ENCODE measurements around the gene NKAIN1.

Gene NKAIN1

GRCh38 chr1:31248276-31248675 is 8.6 kb upstream of the NKAIN1 start:
- DNase-seq (ENCODE audit: low read depth): no peak
- H3K4me3 ChIP-seq (ENCODE audit: control insufficient read depth, low read depth, low read length): no peak overlapping the region
- TF ChIP-seq CTCF (conservative IDR thresholded peaks at IDR 0.05; ENCODE audit: control insufficient read depth, insufficient read depth, low read depth, low read length): no peak

- TF ChIP-seq CTCF (conservative IDR thresholded peaks at IDR 0.05; ENCODE audit: control insufficient read depth, insufficient read depth, low read depth, low read length): no peak
- peak; percentile 63 for DNase-seq (ENCODE audit: low read depth)
- H3K4me3 ChIP-seq (ENCODE audit: control insufficient read depth, low read depth, low read length): no peak overlapping the region
These were observed 4.6 kb upstream of the NKAIN1 start for GRCh38 chr1:31244326-31244725.

- DNase-seq (ENCODE audit: low read depth): peak; percentile 78
- no peak for TF ChIP-seq CTCF (conservative IDR thresholded peaks at IDR 0.05; ENCODE audit: control insufficient read depth, insufficient read depth, low read depth, low read length)
- no peak overlapping the region for H3K4me3 ChIP-seq (ENCODE audit: control insufficient read depth, low read depth, low read length)
These were observed 4.0 kb upstream of the NKAIN1 start for GRCh38 chr1:31243501-31244286.

- no peak overlapping the region for H3K4me3 ChIP-seq (ENCODE audit: control insufficient read depth, low read depth, low read length)
- DNase-seq (ENCODE audit: low read depth): no peak
- TF ChIP-seq CTCF (conservative IDR thresholded peaks at IDR 0.05; ENCODE audit: control insufficient read depth, insufficient read depth, low read depth, low read length): no peak
These were observed 1.6 kb upstream of the NKAIN1 start for GRCh38 chr1:31241321-31241720.

GRCh38 chr1:31238986-31239613 is 587 bp downstream of the NKAIN1 start:
- no peak for DNase-seq (ENCODE audit: low read depth)
- TF ChIP-seq CTCF (conservative IDR thresholded peaks at IDR 0.05; ENCODE audit: control insufficient read depth, insufficient read depth, low read depth, low read length): no peak
- H3K4me3 ChIP-seq (ENCODE audit: control insufficient read depth, low read depth, low read length): no peak overlapping the region

GRCh38 chr1:31238612-31238985 is 1.1 kb downstream of the NKAIN1 start:
- TF ChIP-seq CTCF (conservative IDR thresholded peaks at IDR 0.05; ENCODE audit: control insufficient read depth, insufficient read depth, low read depth, low read length): no peak
- no peak overlapping the region for H3K4me3 ChIP-seq (ENCODE audit: control insufficient read depth, low read depth, low read length)
- DNase-seq (ENCODE audit: low read depth): no peak
